ENCODE results near the gene PTGIS.

Gene PTGIS

GRCh38 chr20:49587111-49587570 lies 19.2 kb upstream of the PTGIS start:
- Histone ChIP-seq H2AFZ (no peak overlapping the region), H3K27ac (no peak overlapping the region), H3K4me3 (ENCODE audit: low read depth, low read length) (no peak overlapping the region), H3K4me1 (no peaks in the 10 kb centered on the region), H3K9ac (no peak overlapping the region), H3K27me3 (ENCODE audit: control insufficient read depth, insufficient read depth, low read length) (no peaks in the 10 kb centered on the region), H3K9me3 (ENCODE audit: control insufficient read depth, low read length) (no peaks in the 10 kb centered on the region), H3K4me2 (ENCODE audit: low read length) (no peak overlapping the region), H3K79me2 (no peaks in the 10 kb centered on the region), H3K36me3 (ENCODE audit: control insufficient read depth, insufficient read depth, low read length) (no peaks in the 10 kb centered on the region)
- TF ChIP-seq CTCF (IDR thresholded peaks at IDR 0.05) = no peak

- H3K9ac ChIP-seq = no peak overlapping the region
- no peak overlapping the region for H2AFZ ChIP-seq
- TF ChIP-seq CTCF (IDR thresholded peaks at IDR 0.05) = no peak
- H3K4me1 ChIP-seq = no peaks in the 10 kb centered on the region
- no peaks in the 10 kb centered on the region for H3K27me3 ChIP-seq (ENCODE audit: control insufficient read depth, insufficient read depth, low read length)
- H3K27ac ChIP-seq = no peak overlapping the region
- H3K4me2 ChIP-seq (ENCODE audit: low read length) = no peak overlapping the region
- no peaks in the 10 kb centered on the region for H3K79me2 ChIP-seq
- no peak overlapping the region for H3K4me3 ChIP-seq (ENCODE audit: low read depth, low read length)
- no peaks in the 10 kb centered on the region for H3K36me3 ChIP-seq (ENCODE audit: control insufficient read depth, insufficient read depth, low read length)
- H3K9me3 ChIP-seq (ENCODE audit: control insufficient read depth, low read length) = no peaks in the 10 kb centered on the region
Observed at GRCh38 chr20:49585585-49586245, 17.8 kb upstream of the PTGIS start.

GRCh38 chr20:49584418-49585382 lies 16.8 kb upstream of the PTGIS start:
- no peak overlapping the region for H3K9ac ChIP-seq
- TF ChIP-seq CTCF (IDR thresholded peaks at IDR 0.05) = no peak
- no peaks in the 10 kb centered on the region for H3K9me3 ChIP-seq (ENCODE audit: control insufficient read depth, low read length)
- H3K36me3 ChIP-seq (ENCODE audit: control insufficient read depth, insufficient read depth, low read length) = no peaks in the 10 kb centered on the region
- H3K4me3 ChIP-seq (ENCODE audit: low read depth, low read length) = no peak overlapping the region
- no peak overlapping the region for H3K27ac ChIP-seq
- no peaks in the 10 kb centered on the region for H3K79me2 ChIP-seq
- H2AFZ ChIP-seq = no peak overlapping the region
- H3K4me2 ChIP-seq (ENCODE audit: low read length) = no peak overlapping the region
- no peaks in the 10 kb centered on the region for H3K27me3 ChIP-seq (ENCODE audit: control insufficient read depth, insufficient read depth, low read length)
- H3K4me1 ChIP-seq = no peaks in the 10 kb centered on the region

- no peak for TF ChIP-seq CTCF (IDR thresholded peaks at IDR 0.05)
Observed at GRCh38 chr20:49583669-49584417, 15.9 kb upstream of the PTGIS start.

More at GRCh38 chr20:49583669-49584417, 15.9 kb upstream of the PTGIS start:
- Histone ChIP-seq H3K9ac (no peak overlapping the region), H3K4me1 (no peaks in the 10 kb centered on the region), H3K79me2 (no peaks in the 10 kb centered on the region), H3K4me3 (ENCODE audit: low read depth, low read length) (no peak overlapping the region), H3K36me3 (ENCODE audit: control insufficient read depth, insufficient read depth, low read length) (no peaks in the 10 kb centered on the region), H3K27ac (no peak overlapping the region), H2AFZ (no peak overlapping the region), H3K27me3 (ENCODE audit: control insufficient read depth, insufficient read depth, low read length) (no peaks in the 10 kb centered on the region), H3K9me3 (ENCODE audit: control insufficient read depth, low read length) (no peaks in the 10 kb centered on the region), H3K4me2 (ENCODE audit: low read length) (no peak overlapping the region)

Data from parathyroid adenoma (tissue), 2 donors.